Keratinocyte (primary cell): ENCODE results near the gene CCDC97. TPM values are rescaled to one million over a fixed set of nuclear protein-coding genes. Genes with fewer than 3 reads are reported as not detected.

Source experiments
- DNase-seq: peaks from one replicate; pipeline ENCODE4 v3.0.0-alpha.2; 2011; ENCODE audit warnings: low read depth, missing footprints, low spot score
- FAIRE-seq: peaks from 2 replicates; lab custom pipeline; 2011; peaks lifted over from hg19 to GRCh38; lab: Jason Lieb, UNC
- H2AFZ ChIP-seq: 2 replicates; pipeline ENCODE4 v1.6.0; 2012; ENCODE audit warnings: low read length, control low read depth, inconsistent platforms; ENCODE audit not compliant: control insufficient read depth
- H3K27ac ChIP-seq: 2 replicates; pipeline ENCODE4 v1.5.1; 2011; ENCODE audit warnings: low read length; ENCODE audit not compliant: control insufficient read depth, insufficient read depth
- H3K27me3 ChIP-seq: 3 replicates; pipeline ENCODE4 v1.6.0; 2011; ENCODE audit warnings: low read length; ENCODE audit not compliant: control insufficient read depth, insufficient read depth; ENCODE audit errors: extremely low read depth
- H3K36me3 ChIP-seq, 2 experiments: 2 replicates in 1 of 2; 3 replicates in 1 of 2; pipeline ENCODE4 v1.5.1; 2011; ENCODE audit warnings: low read length in 2 of 2, mild to moderate bottlenecking in 1 of 2; ENCODE audit not compliant: control insufficient read depth in 2 of 2, insufficient read depth in 2 of 2; ENCODE audit errors: extremely low read depth in 1 of 2
- H3K4me1 ChIP-seq: 3 replicates; pipeline ENCODE4 v1.5.1; 2011; ENCODE audit warnings: low read length; ENCODE audit not compliant: control insufficient read depth, insufficient read depth; ENCODE audit errors: extremely low read depth
- H3K4me2 ChIP-seq: 3 replicates; pipeline ENCODE4 v1.6.0; 2011; ENCODE audit warnings: low read depth, low read length; ENCODE audit not compliant: control insufficient read depth, insufficient read depth; ENCODE audit errors: extremely low read depth
- H3K4me3 ChIP-seq, 3 experiments: fragments of 200-600 bp in 1 of 3; sonication (generic) in 1 of 3; 2 replicates in 2 of 3; 3 replicates in 1 of 3; pipeline ENCODE4 v1.5.1; 2011 to 2016; ENCODE audit warnings: low read length in 3 of 3, mild to moderate bottlenecking in 3 of 3, control low read depth in 2 of 3, inconsistent platforms in 1 of 3, low read depth in 1 of 3, mixed read lengths in 1 of 3, mixed run types in 1 of 3, moderate library complexity in 1 of 3; ENCODE audit not compliant: control insufficient read depth in 2 of 3, insufficient read depth in 2 of 3; ENCODE audit errors: extremely low read depth in 1 of 3
- H3K79me2 ChIP-seq: 2 replicates; pipeline ENCODE4 v1.6.0; 2012; ENCODE audit warnings: low read length; ENCODE audit not compliant: control insufficient read depth, insufficient read depth
- H3K9ac ChIP-seq: 3 replicates; pipeline ENCODE4 v1.6.0; 2011; ENCODE audit warnings: low read length; ENCODE audit not compliant: control insufficient read depth, insufficient read depth; ENCODE audit errors: extremely low read depth
- H3K9me1 ChIP-seq: 3 replicates; pipeline ENCODE4 v1.6.0; 2011; ENCODE audit warnings: low read length; ENCODE audit not compliant: control insufficient read depth, insufficient read depth; ENCODE audit errors: extremely low read depth
- H3K9me3 ChIP-seq: 2 replicates; pipeline ENCODE4 v1.5.1; 2012; ENCODE audit warnings: low read depth, low read length; ENCODE audit not compliant: control insufficient read depth
- H4K20me1 ChIP-seq: 3 replicates; pipeline ENCODE4 v1.6.0; 2011; ENCODE audit warnings: low read length; ENCODE audit not compliant: control insufficient read depth, insufficient read depth; ENCODE audit errors: extremely low read depth
- EZH2 ChIP-seq: IDR thresholded peaks from one replicate; pipeline ENCODE4 v1.6.1; 2012; ENCODE audit warnings: inconsistent platforms, mild to moderate bottlenecking, low read length, moderate library complexity
- dilution Hi-C: fragments of 300-500 bp; cut with MboI; formaldehyde crosslinking; loops from one replicate; pipeline ENCODE4 v1.7.0; 2020; ENCODE audit warnings: low sequenced_read_pairs; ENCODE audit not compliant: extremely low pct_ligation_motif_present
- polyA plus RNA-seq, 5 experiments: library from polyadenylated mRNA; depleted of rRNA in 3 of 5; stranded (reverse) in 3 of 5; stranded (forward) in 1 of 5; unstranded in 1 of 5; fragments of >200 nt; gene quantifications; 1 replicate in 1 of 5; 2 replicates in 3 of 5; 3 replicates in 1 of 5; pipeline versions ENCODE4 v1.2.1 to v1.2.3, GENCODE V29; 2011 to 2012; ENCODE audit warnings: missing spikeins in 2 of 5, low read depth in 1 of 5, low replicate concordance in 1 of 5
- TF ChIP-seq, protein P1 (sequence below), 3 experiments: IDR thresholded peaks in 1 of 3; conservative IDR thresholded peaks in 1 of 3; optimal IDR thresholded peaks in 1 of 3; 2 replicates in 2 of 3; 3 replicates in 1 of 3; pipeline versions ENCODE3 to v1.5.1; 2011; ENCODE audit warnings: low read length in 3 of 3, mild to moderate bottlenecking in 3 of 3, moderate library complexity in 2 of 3, control low read depth in 1 of 3, inconsistent platforms in 1 of 3; ENCODE audit not compliant: insufficient read depth in 2 of 3; ENCODE audit errors: extremely low read depth in 1 of 3

Gene CCDC97
- polyA plus RNA-seq, 1 donor (not counting 4 experiments of a cell fraction or from before 2014, with no cell fraction given) = 6.8 TPM

DNA sequence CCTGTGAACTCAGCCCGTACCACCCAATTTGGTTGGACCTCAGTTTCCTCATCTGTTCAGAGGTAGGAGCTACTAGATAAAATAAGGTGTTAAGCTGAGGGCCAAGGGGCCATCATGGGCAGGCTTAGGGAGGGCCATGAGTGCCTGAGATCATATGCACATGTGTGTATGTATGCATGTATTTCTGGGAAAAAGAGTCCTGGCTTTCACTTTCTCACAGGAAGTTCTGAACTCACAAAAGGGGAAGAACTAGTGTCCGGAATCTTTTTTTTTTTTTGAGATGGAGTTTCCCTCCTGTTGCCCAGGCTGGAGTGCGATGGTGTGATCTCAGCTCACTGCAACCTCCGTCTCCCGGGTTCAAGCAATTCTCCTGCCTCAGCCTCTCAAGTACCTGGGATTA, 24.8 kb downstream of the CCDC97 start:
- H3K9ac ChIP-seq = no peak overlapping the region
- H3K9me1 ChIP-seq = no peaks in the 10 kb centered on the region
- H3K79me2 ChIP-seq = no peaks in the 10 kb centered on the region
- no peak overlapping the region for H3K27ac ChIP-seq
- no peak overlapping the region for H3K4me2 ChIP-seq
- peaks cover 6 to 19% of the 10 kb centered on the region in 2 experiments for H3K36me3 ChIP-seq
- dilution Hi-C loops = no loop called here
- no peak for FAIRE-seq
- no peaks in the 10 kb centered on the region for H3K4me1 ChIP-seq
- no peak overlapping the region for H3K4me3 ChIP-seq
- H4K20me1 ChIP-seq = peaks cover 3% of the 10 kb centered on the region
- H2AFZ ChIP-seq = no peak overlapping the region
- TF ChIP-seq EZH2 = no peak
- TF ChIP-seq, protein P1, sequence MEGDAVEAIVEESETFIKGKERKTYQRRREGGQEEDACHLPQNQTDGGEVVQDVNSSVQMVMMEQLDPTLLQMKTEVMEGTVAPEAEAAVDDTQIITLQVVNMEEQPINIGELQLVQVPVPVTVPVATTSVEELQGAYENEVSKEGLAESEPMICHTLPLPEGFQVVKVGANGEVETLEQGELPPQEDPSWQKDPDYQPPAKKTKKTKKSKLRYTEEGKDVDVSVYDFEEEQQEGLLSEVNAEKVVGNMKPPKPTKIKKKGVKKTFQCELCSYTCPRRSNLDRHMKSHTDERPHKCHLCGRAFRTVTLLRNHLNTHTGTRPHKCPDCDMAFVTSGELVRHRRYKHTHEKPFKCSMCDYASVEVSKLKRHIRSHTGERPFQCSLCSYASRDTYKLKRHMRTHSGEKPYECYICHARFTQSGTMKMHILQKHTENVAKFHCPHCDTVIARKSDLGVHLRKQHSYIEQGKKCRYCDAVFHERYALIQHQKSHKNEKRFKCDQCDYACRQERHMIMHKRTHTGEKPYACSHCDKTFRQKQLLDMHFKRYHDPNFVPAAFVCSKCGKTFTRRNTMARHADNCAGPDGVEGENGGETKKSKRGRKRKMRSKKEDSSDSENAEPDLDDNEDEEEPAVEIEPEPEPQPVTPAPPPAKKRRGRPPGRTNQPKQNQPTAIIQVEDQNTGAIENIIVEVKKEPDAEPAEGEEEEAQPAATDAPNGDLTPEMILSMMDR (optimal IDR thresholded peaks at IDR 0.05 in 1 of 3, IDR thresholded peaks at IDR 0.05 in 1 of 3, conservative IDR thresholded peaks at IDR 0.05 in 1 of 3; ENCODE audit: extremely low read depth in 1 of 3, insufficient read depth in 2 of 3, low read length in 3 of 3) = no peak
- no peaks in the 10 kb centered on the region for H3K9me3 ChIP-seq
- no peaks in the 10 kb centered on the region for H3K27me3 ChIP-seq
- no peak for DNase-seq

DNA sequence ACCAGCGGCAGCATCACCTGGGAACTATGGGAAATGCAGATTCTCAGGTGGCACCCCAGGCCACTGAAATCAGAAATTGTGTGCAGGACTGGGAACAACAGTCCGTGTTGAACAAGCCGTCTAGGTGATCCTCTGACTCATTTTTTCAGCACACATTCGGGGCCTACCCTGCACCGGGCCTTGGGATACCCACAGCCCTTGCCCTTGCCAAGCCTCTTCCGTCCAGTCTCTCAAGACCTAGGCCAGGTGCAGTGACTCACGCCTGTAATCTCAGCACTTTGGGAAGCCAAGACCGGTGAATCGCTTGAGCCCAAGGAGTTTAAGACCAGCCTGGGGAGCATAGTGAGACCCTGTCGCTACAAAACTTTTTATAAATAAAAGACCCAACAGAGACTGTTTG, 25.5 kb downstream of the CCDC97 start:
- Histone ChIP-seq H3K9me3 (no peaks in the 10 kb centered on the region), H3K27ac (no peak overlapping the region), H3K9me1 (no peaks in the 10 kb centered on the region), H3K79me2 (no peaks in the 10 kb centered on the region), H3K4me2 (no peak overlapping the region), H3K4me1 (no peaks in the 10 kb centered on the region), H2AFZ (no peak overlapping the region), H3K36me3 (peaks cover 2 to 23% of the 10 kb centered on the region in 2 experiments), H3K27me3 (no peaks in the 10 kb centered on the region), H3K9ac (no peak overlapping the region), H3K4me3 (no peak overlapping the region), H4K20me1 (peaks cover 2% of the 10 kb centered on the region)
- no peak for DNase-seq
- TF ChIP-seq, protein P1 (optimal IDR thresholded peaks at IDR 0.05 in 1 of 3, IDR thresholded peaks at IDR 0.05 in 1 of 3, conservative IDR thresholded peaks at IDR 0.05 in 1 of 3; ENCODE audit: extremely low read depth in 1 of 3, insufficient read depth in 2 of 3, low read length in 3 of 3) = no peak
- TF ChIP-seq EZH2 = no peak
- dilution Hi-C loops = no loop called here
- FAIRE-seq = no peak
